Stomach smooth muscle (tissue), 2 donors: ENCODE results near the gene PLIN4.

Experiments
- H3K27ac ChIP-seq: one replicate; pipeline ENCODE4 v1.7.0; 2013; ENCODE audit warnings: mild to moderate bottlenecking, low read length, inconsistent platforms
- H3K27me3 ChIP-seq, 2 donors: one replicate each; pipeline ENCODE4 v1.7.0; 2013; ENCODE audit warnings: low read length in 2 of 2; ENCODE audit not compliant: insufficient read depth in 2 of 2, control insufficient read depth in 1 of 2
- H3K36me3 ChIP-seq, 2 donors: one replicate each; pipeline ENCODE4 v1.7.0; 2013; ENCODE audit warnings: low read length in 2 of 2; ENCODE audit not compliant: control insufficient read depth in 2 of 2, insufficient read depth in 2 of 2
- H3K4me1 ChIP-seq: one replicate; pipeline ENCODE4 v1.7.0; 2013; ENCODE audit warnings: low read length; ENCODE audit not compliant: control insufficient read depth, insufficient read depth
- H3K4me3 ChIP-seq, 2 donors: one replicate each; pipeline ENCODE4 v1.7.0; 2013; ENCODE audit warnings: low read length in 2 of 2
- H3K9ac ChIP-seq, 2 donors: one replicate each; pipeline ENCODE4 v1.7.0; 2013; ENCODE audit warnings: low read length in 2 of 2, mild to moderate bottlenecking in 1 of 2
- H3K9me3 ChIP-seq, 2 donors: one replicate each; pipeline ENCODE4 v1.7.0; 2013; ENCODE audit warnings: low read length in 2 of 2; ENCODE audit not compliant: control insufficient read depth in 2 of 2
- donor health status: healthy.
- donor health status: Pancreatic carcinoma.

PLIN4 gene

DNA sequence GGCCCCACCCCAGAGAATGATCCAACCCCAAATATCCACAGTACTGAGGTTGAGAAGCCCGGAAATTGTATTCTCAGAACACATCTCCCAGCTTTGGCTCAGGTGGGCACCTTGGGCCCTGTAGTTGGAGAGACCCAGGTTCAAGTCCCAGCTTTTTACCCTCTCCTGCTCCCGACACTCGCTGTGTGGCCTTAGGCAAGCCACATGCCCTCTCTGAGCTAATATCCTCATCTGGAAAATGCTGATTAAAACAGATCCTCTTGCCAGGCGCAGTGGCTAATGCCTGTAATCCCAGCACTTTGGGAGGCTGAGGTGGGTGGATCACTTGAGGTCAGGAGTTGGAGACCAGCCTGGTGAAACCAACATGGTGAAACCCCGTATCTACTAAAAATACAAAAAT is 2.6 kb downstream of the PLIN4 start:
- no peaks in the 10 kb centered on the region for H3K27me3 ChIP-seq
- peak overlapping the region in 1 of 2 donors; percentile 33 for H3K9ac ChIP-seq
- peaks cover 42% of the 10 kb centered on the region for H3K4me1 ChIP-seq
- H3K27ac ChIP-seq: peak overlapping the region; percentile 41
- peaks cover 17 to 26% of the 10 kb centered on the region in 2 donors for H3K36me3 ChIP-seq
- H3K4me3 ChIP-seq: no peak overlapping the region
- H3K9me3 ChIP-seq: no peaks in the 10 kb centered on the region

- no peak overlapping the region for H3K9ac ChIP-seq
- H3K27ac ChIP-seq: peak overlapping the region; percentile 11
- peaks cover 33% of the 10 kb centered on the region for H3K4me1 ChIP-seq
- no peak overlapping the region for H3K4me3 ChIP-seq
- H3K9me3 ChIP-seq: no peaks in the 10 kb centered on the region
- H3K36me3 ChIP-seq: peaks cover 17 to 36% of the 10 kb centered on the region in 2 donors
- no peaks in the 10 kb centered on the region for H3K27me3 ChIP-seq
Observed at GRCh38 chr19:4513248-4513647, 5.0 kb downstream of the PLIN4 start.

- Histone ChIP-seq H3K9ac (no peak overlapping the region), H3K9me3 (no peaks in the 10 kb centered on the region), H3K27ac (no peak overlapping the region), H3K4me1 (peaks cover 40% of the 10 kb centered on the region), H3K36me3 (peaks cover 20 to 40% of the 10 kb centered on the region in 2 donors), H3K4me3 (no peak overlapping the region), H3K27me3 (no peaks in the 10 kb centered on the region)
Observed at GRCh38 chr19:4512070-4512469, 6.2 kb downstream of the PLIN4 start.

GRCh38 chr19:4511300-4512054 is 6.8 kb downstream of the PLIN4 start:
- Histone ChIP-seq H3K9me3 (no peaks in the 10 kb centered on the region), H3K36me3 (peaks cover 26 to 46% of the 10 kb centered on the region in 2 donors), H3K27me3 (no peaks in the 10 kb centered on the region), H3K4me1 (peaks cover 42% of the 10 kb centered on the region), H3K27ac (no peak overlapping the region), H3K9ac (no peak overlapping the region), H3K4me3 (no peak overlapping the region)

GRCh38 chr19:4510435-4511255 is 7.6 kb downstream of the PLIN4 start:
- H3K9ac ChIP-seq: no peak overlapping the region
- no peak overlapping the region for H3K4me3 ChIP-seq
- peaks cover 41% of the 10 kb centered on the region for H3K4me1 ChIP-seq
- no peak overlapping the region for H3K27ac ChIP-seq
- peaks cover 29 to 50% of the 10 kb centered on the region in 2 donors for H3K36me3 ChIP-seq
- H3K9me3 ChIP-seq: no peaks in the 10 kb centered on the region
- H3K27me3 ChIP-seq: no peaks in the 10 kb centered on the region

DNA sequence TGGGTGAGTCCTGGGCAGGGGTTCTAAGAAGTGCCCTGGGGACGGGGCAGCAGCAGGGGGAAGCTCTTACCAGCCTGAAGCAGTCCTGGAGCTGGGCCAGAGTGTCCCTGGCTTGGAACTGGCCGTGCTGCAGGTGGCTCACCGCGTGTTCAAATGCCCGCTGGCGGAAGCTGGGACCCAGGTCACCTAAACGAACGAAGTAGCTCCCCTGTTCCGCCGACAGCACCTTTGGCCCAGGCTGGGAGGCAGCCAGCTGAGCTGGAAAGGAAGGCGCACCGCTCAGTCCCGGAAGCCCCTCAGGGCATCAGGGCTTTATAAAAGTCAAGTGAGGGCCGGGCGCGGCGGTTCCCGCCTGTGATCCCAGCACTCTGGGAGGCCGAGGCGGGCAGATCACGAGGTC is 9.6 kb downstream of the PLIN4 start:
- Histone ChIP-seq H3K9me3 (no peaks in the 10 kb centered on the region), H3K4me3 (no peak overlapping the region), H3K27me3 (no peaks in the 10 kb centered on the region), H3K36me3 (peaks cover 33 to 64% of the 10 kb centered on the region in 2 donors), H3K4me1 (peaks cover 48% of the 10 kb centered on the region), H3K9ac (no peak overlapping the region), H3K27ac (peak overlapping the region; percentile 41)

- Histone ChIP-seq H3K9ac (no peak overlapping the region), H3K36me3 (peaks cover 29 to 58% of the 10 kb centered on the region in 2 donors), H3K9me3 (no peaks in the 10 kb centered on the region), H3K27ac (peak overlapping the region; percentile 46), H3K4me3 (no peak overlapping the region), H3K4me1 (peaks cover 51% of the 10 kb centered on the region), H3K27me3 (no peaks in the 10 kb centered on the region)
Observed at GRCh38 chr19:4507804-4508203, 10.5 kb downstream of the PLIN4 start.

DNA sequence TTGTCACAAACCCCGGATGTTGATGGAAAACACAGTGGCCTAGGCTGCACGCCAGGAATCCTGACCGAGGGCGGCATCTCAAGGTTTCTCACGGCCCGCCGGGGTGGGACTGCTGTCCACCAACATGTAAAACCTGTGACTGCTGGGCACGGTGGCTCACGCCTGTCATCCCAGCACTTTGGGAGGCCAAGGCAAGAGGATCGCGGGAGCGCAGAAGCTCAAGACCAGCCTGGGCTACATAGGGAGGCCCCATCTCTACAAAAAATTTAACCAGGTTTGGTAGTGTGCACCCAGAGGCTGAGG is 11.2 kb downstream of the PLIN4 start:
- Histone ChIP-seq H3K9ac (no peak overlapping the region), H3K27me3 (no peaks in the 10 kb centered on the region), H3K36me3 (peaks cover 29 to 59% of the 10 kb centered on the region in 2 donors), H3K4me3 (no peak overlapping the region), H3K4me1 (peaks cover 58% of the 10 kb centered on the region), H3K9me3 (no peaks in the 10 kb centered on the region), H3K27ac (peak overlapping the region; percentile 46)

- peak overlapping the region; percentile 55 for H3K27ac ChIP-seq
- H3K4me3 ChIP-seq: no peak overlapping the region
- H3K27me3 ChIP-seq: no peaks in the 10 kb centered on the region
- H3K9ac ChIP-seq: no peak overlapping the region
- H3K4me1 ChIP-seq: peaks cover 62% of the 10 kb centered on the region
- no peaks in the 10 kb centered on the region for H3K9me3 ChIP-seq
- H3K36me3 ChIP-seq: peaks cover 29 to 54% of the 10 kb centered on the region in 2 donors
Observed at GRCh38 chr19:4506449-4507149, 11.7 kb downstream of the PLIN4 start.

DNA sequence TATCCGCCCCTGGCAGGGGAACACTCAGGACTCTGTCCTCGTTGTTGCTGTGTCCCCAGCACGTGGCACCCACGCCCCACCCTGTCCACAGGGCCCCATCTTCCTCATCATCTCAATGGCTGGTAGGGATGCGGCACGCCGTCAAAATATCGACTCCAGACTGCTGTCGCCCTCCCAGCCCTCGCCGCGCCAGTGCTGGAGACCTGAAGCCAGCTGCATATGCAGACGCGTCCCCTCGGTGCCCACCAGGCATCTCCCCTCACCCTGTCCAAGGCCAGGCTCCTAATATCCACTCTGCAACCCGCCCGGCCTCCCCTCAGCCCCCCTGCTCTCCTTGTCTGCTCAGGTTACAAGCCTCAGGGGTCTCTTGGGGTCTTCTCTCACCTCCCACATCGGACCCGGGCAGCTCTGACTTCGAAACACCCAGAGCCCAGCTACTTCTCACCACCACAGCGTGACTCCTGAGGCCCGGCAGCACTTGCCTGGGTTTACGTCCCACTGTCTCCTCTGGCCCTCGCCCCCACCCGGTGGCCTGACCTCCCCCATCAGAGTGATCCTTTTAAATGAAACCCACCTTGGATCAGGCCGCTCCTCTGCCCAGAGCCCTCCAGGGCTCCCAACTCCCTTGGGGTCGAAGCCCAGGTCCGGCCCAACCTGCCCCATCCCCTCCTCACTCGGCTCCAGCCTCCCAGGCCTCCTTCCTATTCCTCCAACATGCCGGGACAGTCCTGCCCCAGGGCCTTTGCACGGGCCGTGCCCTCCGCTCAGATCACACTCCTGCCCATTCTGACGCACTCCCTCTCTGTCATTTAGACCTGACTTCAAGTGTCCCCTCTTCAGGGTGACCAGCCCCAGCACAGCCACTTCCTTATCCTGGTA is 12.5 kb downstream of the PLIN4 start:
- H3K27me3 ChIP-seq: no peaks in the 10 kb centered on the region
- no peaks in the 10 kb centered on the region for H3K9me3 ChIP-seq
- H3K4me3 ChIP-seq: no peak overlapping the region
- no peak overlapping the region for H3K9ac ChIP-seq
- peaks cover 62% of the 10 kb centered on the region for H3K4me1 ChIP-seq
- H3K36me3 ChIP-seq: peaks cover 29 to 51% of the 10 kb centered on the region in 2 donors
- peak overlapping the region; percentile 18 for H3K27ac ChIP-seq
